GM23248 (cell line): ENCODE data around the gene DPT. TPM values are rescaled to one million over a fixed set of nuclear protein-coding genes. Genes with fewer than 3 reads are reported as not detected.

Experiments
- DNase-seq: peaks from one replicate; pipeline ENCODE4 v3.0.0-alpha.2; 2015
- H2AFZ ChIP-seq: fragments of 200-600 bp; sonication (generic); 2 replicates; pipeline ENCODE4 v1.6.1; 2016; ENCODE audit warnings: antibody characterized with exemption
- H3F3A ChIP-seq: fragments of 200-600 bp; sonication (generic); 2 replicates; pipeline ENCODE4 v1.6.1; 2016; ENCODE audit warnings: mild to moderate bottlenecking, antibody characterized with exemption, mixed run types; ENCODE audit not compliant: insufficient read depth
- H3K27ac ChIP-seq: fragments of 200-600 bp; sonication (generic); 2 replicates; pipeline ENCODE4 v1.5.1; 2016; ENCODE audit warnings: mild to moderate bottlenecking
- H3K27me3 ChIP-seq: fragments of 200-600 bp; sonication (generic); replicated peaks from 2 replicates; pipeline ENCODE4 v1.6.1; 2016; ENCODE audit warnings: mild to moderate bottlenecking; ENCODE audit not compliant: insufficient read depth
- H3K36me3 ChIP-seq: fragments of 200-600 bp; sonication (generic); 2 replicates; pipeline ENCODE4 v1.6.1; 2016; ENCODE audit warnings: low read depth, mild to moderate bottlenecking
- H3K4me1 ChIP-seq: fragments of 200-600 bp; sonication (generic); 2 replicates; pipeline ENCODE4 v1.6.1; 2016; ENCODE audit warnings: mild to moderate bottlenecking; ENCODE audit not compliant: insufficient read depth
- H3K4me2 ChIP-seq: fragments of 200-600 bp; sonication (generic); one replicate; pipeline ENCODE4 v1.6.1; 2016; ENCODE audit warnings: mild to moderate bottlenecking; ENCODE audit not compliant: unreplicated experiment
- H3K4me3 ChIP-seq: fragments of 200-600 bp; sonication (generic); 2 replicates; pipeline ENCODE4 v1.5.1; 2016; ENCODE audit warnings: mild to moderate bottlenecking
- H3K79me2 ChIP-seq: fragments of 200-600 bp; sonication (generic); 2 replicates; pipeline ENCODE4 v1.6.1; 2016; ENCODE audit warnings: mild to moderate bottlenecking; ENCODE audit not compliant: insufficient read depth
- H3K9ac ChIP-seq: fragments of 200-600 bp; sonication (generic); 2 replicates; pipeline ENCODE4 v1.6.1; 2016; ENCODE audit warnings: mild to moderate bottlenecking
- H3K9me2 ChIP-seq: fragments of 200-600 bp; sonication (generic); 2 replicates; pipeline ENCODE4 v1.6.1; 2016; ENCODE audit warnings: mixed run types, mild to moderate bottlenecking, moderate library complexity; ENCODE audit not compliant: insufficient read depth
- H3K9me3 ChIP-seq: fragments of 200-600 bp; sonication (generic); one replicate; pipeline ENCODE4 v1.6.1; 2017; ENCODE audit warnings: low read depth
- H4K20me1 ChIP-seq: fragments of 200-600 bp; sonication (generic); 2 replicates; pipeline ENCODE4 v1.6.0; 2016; ENCODE audit not compliant: insufficient read depth
- EZH2 ChIP-seq: fragments of 200-600 bp; sonication (generic); IDR thresholded peaks from 2 replicates; pipeline ENCODE4 v1.6.1; 2018; ENCODE audit warnings: antibody characterized with exemption, mild to moderate bottlenecking; ENCODE audit not compliant: insufficient read depth, poor library complexity, severe bottlenecking
- EZH2phosphoT487 ChIP-seq: fragments of 200-600 bp; sonication (generic); IDR thresholded peaks from 2 replicates; pipeline ENCODE4 v1.6.1; 2018; ENCODE audit warnings: antibody characterized with exemption, moderate library complexity, mild to moderate bottlenecking, low read depth; ENCODE audit not compliant: insufficient read depth
- WGBS, 2 experiments: methylation state at CpG; one replicate each; pipeline ENCODE4 v1.1.6; 2015 to 2017; ENCODE audit warnings: low lambda C conversion rate in 2 of 2, low coverage in 1 of 2; ENCODE audit errors: missing lambda C conversion rate in 2 of 2; 5-methylcytosine and 5-hydroxymethylcytosine counted together
- in situ Hi-C: fragments of 300-500 bp; cut with MboI; formaldehyde crosslinking; loops from 2 replicates; pipeline ENCODE4 v1.15.0; 2020
- polyA plus RNA-seq: library from polyadenylated mRNA; unstranded; fragments of >200 nt; fragmentation: Nextera tagmentation; extraction: Ambion mirVana; gene quantifications from 2 replicates; pipeline ENCODE4 v1.2.1, GENCODE V29; 2016
- total RNA-seq: library from RNA; depleted of rRNA; stranded (reverse); fragments of >200 nt; shearing (Covaris generic); gene quantifications from 2 replicates; pipeline ENCODE4 v1.2.3, GENCODE V29; 2014

The DPT gene
- total and polyA plus RNA-seq, 2 experiments from 2014 or later, result 14.9 to 20.0 TPM

DNA sequence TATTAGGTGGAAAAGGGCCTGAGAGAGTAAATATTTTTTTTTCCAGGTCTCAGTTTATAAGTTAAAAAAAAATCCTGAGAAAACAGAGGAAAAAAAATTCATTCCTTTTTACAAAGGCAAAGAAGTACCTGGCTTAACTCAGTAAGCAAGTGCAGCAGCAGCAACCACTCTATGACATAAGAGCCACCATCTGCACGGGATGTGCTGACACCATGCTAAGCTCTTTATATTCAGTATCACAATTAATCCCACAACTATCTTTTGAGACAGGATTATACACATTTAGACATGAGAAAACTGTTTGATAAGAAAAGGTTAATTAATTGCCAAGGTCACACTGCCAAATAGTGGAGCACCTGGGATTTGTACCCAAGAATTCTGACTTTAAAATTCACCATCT lies 13.4 kb upstream of the DPT start:
- H3K4me2 ChIP-seq, result no peak overlapping the region
- H3K9me2 ChIP-seq, result no peaks in the 10 kb centered on the region
- H2AFZ ChIP-seq, result no peak overlapping the region
- no peaks in the 10 kb centered on the region for H3K79me2 ChIP-seq
- no peaks in the 10 kb centered on the region for H3K36me3 ChIP-seq
- in situ Hi-C loops, result no loop called here
- H3K27me3 ChIP-seq, result no peaks in the 10 kb centered on the region
- no peak overlapping the region for H3K27ac ChIP-seq
- no peak overlapping the region for H3K4me3 ChIP-seq
- TF ChIP-seq EZH2, result no peak
- no peak for TF ChIP-seq EZH2phosphoT487
- no peaks in the 10 kb centered on the region for H3F3A ChIP-seq
- WGBS, 2 experiments, result 48 to 59% methylated on average over 1 of the region's 1 CpG
- H3K9me3 ChIP-seq, result no peaks in the 10 kb centered on the region
- no peak for DNase-seq
- H3K4me1 ChIP-seq, result no peaks in the 10 kb centered on the region
- no peak overlapping the region for H3K9ac ChIP-seq
- no peaks in the 10 kb centered on the region for H4K20me1 ChIP-seq

- Histone ChIP-seq H3K79me2 (no peaks in the 10 kb centered on the region), H4K20me1 (no peaks in the 10 kb centered on the region), H3K9ac (no peak overlapping the region), H3K4me2 (no peak overlapping the region), H3K4me1 (no peaks in the 10 kb centered on the region), H3K27me3 (peaks cover 7% of the 10 kb centered on the region; the same call in 1 of the 2 replicates), H3F3A (no peaks in the 10 kb centered on the region), H3K9me3 (no peaks in the 10 kb centered on the region), H3K4me3 (no peak overlapping the region), H2AFZ (no peak overlapping the region), H3K9me2 (no peaks in the 10 kb centered on the region), H3K27ac (no peak overlapping the region), H3K36me3 (no peaks in the 10 kb centered on the region)
- no peak for DNase-seq
- in situ Hi-C loops, result no loop called here
- no peak for TF ChIP-seq EZH2phosphoT487
- TF ChIP-seq EZH2, result no peak
- 82 to 84% methylated on average over 4 of the region's 4 CpGs for WGBS, 2 experiments
Measured at GRCh38 chr1:168739908-168740307, 10.9 kb upstream of the DPT start.

DNA sequence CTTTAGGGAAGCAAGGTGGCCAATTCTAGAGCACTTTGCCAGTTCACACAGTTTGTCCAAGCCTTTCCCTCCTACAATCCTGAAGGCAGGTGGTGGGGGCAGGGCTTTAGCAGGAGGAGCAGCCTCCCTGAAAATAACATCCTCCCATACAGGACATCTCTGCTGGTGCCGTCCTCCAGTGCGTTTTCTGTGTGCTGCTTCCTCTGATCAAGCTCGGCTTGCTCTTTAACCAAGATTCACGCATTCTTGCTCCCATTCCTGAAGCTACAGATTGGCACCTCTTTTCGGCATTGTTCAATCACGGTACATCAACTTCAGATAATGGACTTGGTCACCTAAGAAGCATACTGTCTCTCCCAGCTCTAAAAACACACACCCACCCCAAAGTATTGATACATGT lies 7.5 kb upstream of the DPT start:
- Histone ChIP-seq H3K27me3 (peaks cover 7% of the 10 kb centered on the region; the same call in 1 of the 2 replicates), H2AFZ (no peak overlapping the region), H3F3A (no peaks in the 10 kb centered on the region), H3K4me3 (no peak overlapping the region), H3K9me3 (no peaks in the 10 kb centered on the region), H3K9ac (no peak overlapping the region), H3K9me2 (no peaks in the 10 kb centered on the region), H3K36me3 (no peaks in the 10 kb centered on the region), H4K20me1 (no peaks in the 10 kb centered on the region), H3K27ac (no peak overlapping the region), H3K79me2 (no peaks in the 10 kb centered on the region), H3K4me2 (no peak overlapping the region), H3K4me1 (no peaks in the 10 kb centered on the region)
- no peak for DNase-seq
- WGBS, 2 experiments, result 69 to 75% methylated on average over 6 of the region's 6 CpGs
- no peak for TF ChIP-seq EZH2
- no peak for TF ChIP-seq EZH2phosphoT487
- in situ Hi-C loops, result no loop called here

DNA sequence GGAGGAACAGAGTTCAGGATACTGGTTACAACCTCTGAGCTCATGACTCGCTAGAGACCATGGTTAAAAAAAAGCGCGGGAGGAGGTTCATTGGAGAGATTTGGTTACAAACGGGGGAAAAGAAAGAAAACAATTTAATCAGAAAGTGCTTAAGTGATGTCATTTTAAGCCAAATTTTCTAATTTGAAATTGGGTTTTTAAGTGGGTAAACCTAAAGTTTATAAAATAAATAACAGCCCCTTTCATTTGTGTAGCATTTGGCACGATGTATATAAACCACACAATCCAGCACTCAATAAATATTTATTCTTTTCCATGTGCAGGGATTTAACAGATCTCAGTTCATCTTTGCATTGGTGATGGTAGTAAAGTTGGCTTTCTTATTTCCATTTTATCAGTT lies 7.0 kb upstream of the DPT start:
- Histone ChIP-seq H3K36me3 (no peaks in the 10 kb centered on the region), H4K20me1 (no peaks in the 10 kb centered on the region), H3K4me2 (no peak overlapping the region), H3K4me3 (no peak overlapping the region), H3K27ac (no peak overlapping the region), H3K4me1 (no peaks in the 10 kb centered on the region), H3K9me3 (no peaks in the 10 kb centered on the region), H3F3A (no peaks in the 10 kb centered on the region), H3K79me2 (no peaks in the 10 kb centered on the region), H3K27me3 (peaks cover 7% of the 10 kb centered on the region; the same call in 1 of the 2 replicates), H3K9ac (no peak overlapping the region), H2AFZ (no peak overlapping the region), H3K9me2 (no peaks in the 10 kb centered on the region)
- DNase-seq, result no peak
- TF ChIP-seq EZH2phosphoT487 (no peak), EZH2 (no peak)
- WGBS, 2 experiments, result 40 to 47% methylated on average over 5 of the region's 5 CpGs
- in situ Hi-C loops, result no loop called here

- Histone ChIP-seq H3K36me3 (no peaks in the 10 kb centered on the region), H3K4me2 (no peak overlapping the region), H3K79me2 (no peaks in the 10 kb centered on the region), H3F3A (no peaks in the 10 kb centered on the region), H3K4me1 (no peaks in the 10 kb centered on the region), H3K27me3 (peaks cover 7% of the 10 kb centered on the region; the same call in 1 of the 2 replicates), H4K20me1 (no peaks in the 10 kb centered on the region), H3K9me2 (no peaks in the 10 kb centered on the region), H3K27ac (no peak overlapping the region), H3K9ac (no peak overlapping the region), H3K9me3 (no peaks in the 10 kb centered on the region), H3K4me3 (no peak overlapping the region), H2AFZ (no peak overlapping the region)
- TF ChIP-seq EZH2phosphoT487, result no peak
- TF ChIP-seq EZH2, result no peak
- DNase-seq, result no peak
- 26 to 42% methylated on average over 1 of the region's 1 CpG for WGBS, 2 experiments
- in situ Hi-C loops, result no loop called here
Measured at GRCh38 chr1:168734946-168735345, 5.9 kb upstream of the DPT start.
